ENCODE measurements around the gene SERPINC1. TPM values are rescaled to one million over a fixed set of nuclear protein-coding genes. Genes with fewer than 3 reads are reported as not detected.
"Not testable (repeated sequence)": the region's sequence is repeated elsewhere in the genome, so short reads cannot be mapped to it uniquely, and the experiment has no call there.

SERPINC1 gene
- total RNA-seq (2014; rRNA removed; shearing (Covaris generic)): 0.22 and 1.6 TPM in 2 replicates

GRCh38 chr1:173917149-173917548 lies at the start of gene SERPINC1:
SERPINC1 (minus strand) TSS chr1:173917327; CDS start chr1:173917259, 68 bp downstream.
- H3K4me1 ChIP-seq: no peaks in the 10 kb centered on the region
- no peaks in the 10 kb centered on the region for H3K27me3 ChIP-seq
- H3K9me3 ChIP-seq (replicated peaks): no peaks in the 10 kb centered on the region
- no peak within 1 kb of the TSS for H3K4me3 ChIP-seq
- DNase-seq: no peak
- H3K36me3 ChIP-seq: no peaks in the 10 kb centered on the region
- no peak within 1 kb of the TSS for H3K27ac ChIP-seq

- H3K36me3 ChIP-seq: peaks cover 41% of the 10 kb centered on the region
- not testable (repeated sequence) for H3K9me3 ChIP-seq (replicated peaks); DNase-seq; H3K4me3 ChIP-seq; H3K27ac ChIP-seq; H3K27me3 ChIP-seq; H3K4me1 ChIP-seq
These were observed 48.8 kb upstream of the SERPINC1 start for GRCh38 chr1:173965896-173966295.

GRCh38 chr1:173963477-173963876 lies 46.4 kb upstream of the SERPINC1 start:
- Histone ChIP-seq H3K36me3 (peaks cover 49% of the 10 kb centered on the region), H3K27me3 (no peaks in the 10 kb centered on the region)

GRCh38 chr1:173960625-173961024 lies 43.5 kb upstream of the SERPINC1 start:
- Histone ChIP-seq H3K4me1 (no peaks in the 10 kb centered on the region), H3K36me3 (peaks cover 55% of the 10 kb centered on the region)

More at GRCh38 chr1:173963477-173963876, 46.4 kb upstream of the SERPINC1 start:
- Histone ChIP-seq H3K9me3 (replicated peaks) (no peaks in the 10 kb centered on the region), H3K27ac (no peak overlapping the region), H3K4me3 (no peak overlapping the region), H3K4me1 (no peaks in the 10 kb centered on the region)
- no peak for DNase-seq

GRCh38 chr1:173954179-173954578 lies 37.1 kb upstream of the SERPINC1 start:
- Histone ChIP-seq H3K27me3 (no peaks in the 10 kb centered on the region), H3K9me3 (replicated peaks) (no peaks in the 10 kb centered on the region), H3K36me3 (peaks cover 55% of the 10 kb centered on the region), H3K4me3 (no peak overlapping the region), H3K4me1 (no peaks in the 10 kb centered on the region), H3K27ac (no peak overlapping the region)
- no peak for DNase-seq

More at GRCh38 chr1:173960625-173961024, 43.5 kb upstream of the SERPINC1 start:
- H3K4me3 ChIP-seq: no peak overlapping the region
- no peaks in the 10 kb centered on the region for H3K27me3 ChIP-seq
- no peaks in the 10 kb centered on the region for H3K9me3 ChIP-seq (replicated peaks)
- DNase-seq: no peak
- H3K27ac ChIP-seq: no peak overlapping the region

GRCh38 chr1:173948594-173948993 lies 31.5 kb upstream of the SERPINC1 start:
- Histone ChIP-seq H3K27ac (no peak overlapping the region), H3K27me3 (no peaks in the 10 kb centered on the region), H3K4me3 (no peak overlapping the region), H3K9me3 (replicated peaks) (no peaks in the 10 kb centered on the region), H3K36me3 (peaks cover 53% of the 10 kb centered on the region), H3K4me1 (no peaks in the 10 kb centered on the region)
- DNase-seq: no peak

GRCh38 chr1:173946380-173946921 lies 29.3 kb upstream of the SERPINC1 start:
- Histone ChIP-seq H3K36me3 (peaks cover 53% of the 10 kb centered on the region), H3K4me1 (no peaks in the 10 kb centered on the region), H3K9me3 (replicated peaks) (no peaks in the 10 kb centered on the region), H3K27ac (no peak overlapping the region), H3K4me3 (no peak overlapping the region), H3K27me3 (no peaks in the 10 kb centered on the region)
- no peak for DNase-seq

GRCh38 chr1:173937062-173937461 lies 19.9 kb upstream of the SERPINC1 start:
- Histone ChIP-seq H3K36me3 (peaks cover 53% of the 10 kb centered on the region), H3K4me1 (no peaks in the 10 kb centered on the region), H3K9me3 (replicated peaks) (no peaks in the 10 kb centered on the region), H3K4me3 (no peak overlapping the region), H3K27ac (no peak overlapping the region), H3K27me3 (no peaks in the 10 kb centered on the region)
- DNase-seq: no peak

- Histone ChIP-seq H3K9me3 (replicated peaks) (no peaks in the 10 kb centered on the region), H3K36me3 (peaks cover 42% of the 10 kb centered on the region), H3K4me3 (no peak overlapping the region), H3K27ac (no peak overlapping the region), H3K27me3 (no peaks in the 10 kb centered on the region), H3K4me1 (no peaks in the 10 kb centered on the region)
- DNase-seq: no peak
These were observed 17.3 kb upstream of the SERPINC1 start for GRCh38 chr1:173934440-173934839.

- peaks cover 29% of the 10 kb centered on the region for H3K36me3 ChIP-seq
- H3K4me3 ChIP-seq; H3K27ac ChIP-seq; DNase-seq; H3K4me1 ChIP-seq; H3K9me3 ChIP-seq (replicated peaks); H3K27me3 ChIP-seq: not testable (repeated sequence)
These were observed 13.4 kb upstream of the SERPINC1 start for GRCh38 chr1:173930541-173930940.

GRCh38 chr1:173925306-173926242 lies 8.4 kb upstream of the SERPINC1 start:
- H3K27me3 ChIP-seq: no peaks in the 10 kb centered on the region
- no peaks in the 10 kb centered on the region for H3K9me3 ChIP-seq (replicated peaks)
- no peaks in the 10 kb centered on the region; the same call in 1 of the 2 replicates for H3K36me3 ChIP-seq

GRCh38 chr1:173920861-173921260 lies 3.7 kb upstream of the SERPINC1 start:
- H3K4me3 ChIP-seq: no peak overlapping the region
- no peaks in the 10 kb centered on the region for H3K27me3 ChIP-seq
- H3K9me3 ChIP-seq (replicated peaks): no peaks in the 10 kb centered on the region
- DNase-seq: no peak
- no peaks in the 10 kb centered on the region for H3K4me1 ChIP-seq
- H3K36me3 ChIP-seq: no peaks in the 10 kb centered on the region
- H3K27ac ChIP-seq: no peak overlapping the region

More at GRCh38 chr1:173925306-173926242, 8.4 kb upstream of the SERPINC1 start:
- no peak overlapping the region for H3K4me3 ChIP-seq
- no peak for DNase-seq
- H3K4me1 ChIP-seq: no peaks in the 10 kb centered on the region
- H3K27ac ChIP-seq: no peak overlapping the region

GRCh38 chr1:173917635-173918493 lies 737 bp upstream of the SERPINC1 start:
- DNase-seq: no peak
- Histone ChIP-seq H3K36me3 (no peaks in the 10 kb centered on the region), H3K4me3 (no peak overlapping the region), H3K9me3 (replicated peaks) (no peaks in the 10 kb centered on the region), H3K4me1 (no peaks in the 10 kb centered on the region), H3K27ac (no peak overlapping the region), H3K27me3 (no peaks in the 10 kb centered on the region)

- Histone ChIP-seq H3K27ac (no peak overlapping the region), H3K4me1 (no peaks in the 10 kb centered on the region), H3K36me3 (no peaks in the 10 kb centered on the region), H3K27me3 (no peaks in the 10 kb centered on the region), H3K4me3 (no peak overlapping the region), H3K9me3 (replicated peaks) (no peaks in the 10 kb centered on the region)
- DNase-seq: no peak
These were observed 460 bp downstream of the SERPINC1 start for GRCh38 chr1:173916667-173917066.

GRCh38 chr1:173915596-173915995 lies 1.5 kb downstream of the SERPINC1 start:
- no peaks in the 10 kb centered on the region for H3K9me3 ChIP-seq (replicated peaks)
- H3K27ac ChIP-seq: no peak overlapping the region
- H3K4me3 ChIP-seq: no peak overlapping the region

More at GRCh38 chr1:173915596-173915995, 1.5 kb downstream of the SERPINC1 start:
- Histone ChIP-seq H3K27me3 (no peaks in the 10 kb centered on the region), H3K36me3 (no peaks in the 10 kb centered on the region), H3K4me1 (no peaks in the 10 kb centered on the region)
- no peak for DNase-seq

All from SJCRH30 (cell line).